Breast epithelium (tissue), 4 donors: ENCODE results near the gene CLIC3. TPM values are rescaled to one million over a fixed set of nuclear protein-coding genes. Genes with fewer than 3 reads are reported as not detected.

Source experiments
- DNase-seq, 2 donors: peaks; one replicate each; pipeline ENCODE4 v3.0.0-alpha.2; 2019; ENCODE audit warnings: low spot score in 2 of 2
- H3K27ac ChIP-seq, 2 donors: fragments of 200-600 bp; sonication (generic) in 1 of 2; one replicate each; pipeline ENCODE4 v1.5.1; 2016 to 2019; ENCODE audit warnings: mild to moderate bottlenecking in 1 of 2
- H3K27me3 ChIP-seq, 2 donors: fragments of 200-600 bp; sonication (generic) in 1 of 2; one replicate each; pipeline versions ENCODE4 v1.5.1 to v1.6.0; 2017 to 2019; ENCODE audit warnings: control low read depth in 1 of 2, mild to moderate bottlenecking in 1 of 2
- H3K36me3 ChIP-seq: fragments of 200-600 bp; one replicate; pipeline ENCODE4 v1.5.1; 2019
- H3K4me1 ChIP-seq, 2 donors: fragments of 200-600 bp; sonication (generic); one replicate each; pipeline ENCODE4 v1.5.1; 2016 to 2019; ENCODE audit warnings: control low read depth in 1 of 2
- H3K4me3 ChIP-seq, 3 donors: fragments of 200-600 bp; sonication (generic); 1 replicate in 2 of 3; 2 replicates in 1 of 3; pipeline ENCODE4 v1.5.1; 2016 to 2019; ENCODE audit warnings: mild to moderate bottlenecking in 3 of 3, moderate library complexity in 2 of 3
- H3K9me3 ChIP-seq, 2 donors: fragments of 200-600 bp; sonication (generic) in 1 of 2; one replicate each; pipeline ENCODE4 v1.5.1; 2016 to 2019; ENCODE audit warnings: control low read depth in 1 of 2
- CTCF ChIP-seq, 3 donors: fragments of 450-650 bp; IDR thresholded peaks; one replicate each; pipeline ENCODE4 v1.5.1; 2016 to 2017; ENCODE audit warnings: antibody characterized with exemption in 3 of 3, mild to moderate bottlenecking in 3 of 3, moderate library complexity in 3 of 3
- POLR2A ChIP-seq: fragments of 450-650 bp; IDR thresholded peaks from one replicate; pipeline ENCODE4 v1.6.1; 2016; ENCODE audit warnings: antibody characterized with exemption, mild to moderate bottlenecking, moderate library complexity
- POLR2AphosphoS5 ChIP-seq, 3 donors: sonication (generic); formaldehyde crosslinking; IDR thresholded peaks; one replicate each; pipeline ENCODE4 v1.6.1; 2017; ENCODE audit warnings: antibody characterized with exemption in 3 of 3
- intact Hi-C: fragments of 100-400 bp; cut with DNase I; formaldehyde crosslinking; loops from one replicate; pipeline ENCODE4 v1.15.1; 2023; ENCODE audit warnings: low total_unique reads
- total RNA-seq, 3 donors: library from RNA; depleted of rRNA; stranded (reverse); fragments of >200 nt; gene quantifications; one replicate each; pipeline ENCODE4 v1.1.0, GENCODE V29; 2016

The CLIC3 gene
- total RNA-seq, 3 donors from 2014 or later = 0.32 to 3.5 TPM; not detected in 1

GRCh38 chr9:136960212-136960937, 36.0 kb downstream of the CLIC3 start:
- intact Hi-C loops = no loop called here
- DNase-seq = no peak

GRCh38 chr9:136958898-136959850, 37.2 kb downstream of the CLIC3 start:
- intact Hi-C loops = no loop called here
- H3K36me3 ChIP-seq = no peaks in the 10 kb centered on the region
- TF ChIP-seq CTCF (IDR thresholded peaks at IDR 0.05) (no peak), POLR2AphosphoS5 (IDR thresholded peaks at IDR 0.05) (no peak), POLR2A (no peak)

More at GRCh38 chr9:136960212-136960937, 36.0 kb downstream of the CLIC3 start:
- Histone ChIP-seq H3K36me3 (no peaks in the 10 kb centered on the region), H3K27ac (no peak overlapping the region), H3K4me3 (no peak overlapping the region), H3K4me1 (no peaks in the 10 kb centered on the region), H3K27me3 (no peaks in the 10 kb centered on the region), H3K9me3 (no peaks in the 10 kb centered on the region)
- TF ChIP-seq POLR2A (no peak), POLR2AphosphoS5 (IDR thresholded peaks at IDR 0.05) (no peak), CTCF (IDR thresholded peaks at IDR 0.05) (no peak)

GRCh38 chr9:136958473-136958872, 37.9 kb downstream of the CLIC3 start:
- DNase-seq = no peak

More at GRCh38 chr9:136958898-136959850, 37.2 kb downstream of the CLIC3 start:
- DNase-seq = no peak
- H3K27me3 ChIP-seq = no peaks in the 10 kb centered on the region
- H3K9me3 ChIP-seq = no peaks in the 10 kb centered on the region
- no peak overlapping the region for H3K27ac ChIP-seq
- no peak overlapping the region for H3K4me3 ChIP-seq
- no peaks in the 10 kb centered on the region for H3K4me1 ChIP-seq

GRCh38 chr9:136957901-136958300, 38.5 kb downstream of the CLIC3 start:
- TF ChIP-seq POLR2AphosphoS5 (IDR thresholded peaks at IDR 0.05) (no peak), CTCF (IDR thresholded peaks at IDR 0.05) (no peak), POLR2A (no peak)
- no peak for DNase-seq
- H3K36me3 ChIP-seq = no peaks in the 10 kb centered on the region
- H3K27me3 ChIP-seq = no peaks in the 10 kb centered on the region
- H3K4me3 ChIP-seq = no peak overlapping the region
- H3K4me1 ChIP-seq = no peaks in the 10 kb centered on the region
- H3K9me3 ChIP-seq = no peaks in the 10 kb centered on the region
- intact Hi-C loops = no loop called here
- no peak overlapping the region for H3K27ac ChIP-seq

More at GRCh38 chr9:136958473-136958872, 37.9 kb downstream of the CLIC3 start:
- Histone ChIP-seq H3K4me3 (no peak overlapping the region), H3K9me3 (no peaks in the 10 kb centered on the region), H3K36me3 (no peaks in the 10 kb centered on the region), H3K4me1 (no peaks in the 10 kb centered on the region), H3K27ac (no peak overlapping the region), H3K27me3 (no peaks in the 10 kb centered on the region)
- intact Hi-C loops = no loop called here
- TF ChIP-seq POLR2AphosphoS5 (IDR thresholded peaks at IDR 0.05) = no peak
- no peak for TF ChIP-seq CTCF (IDR thresholded peaks at IDR 0.05)
- TF ChIP-seq POLR2A = no peak

- no peak for DNase-seq
- H3K4me3 ChIP-seq = no peak overlapping the region
- H3K27me3 ChIP-seq = no peaks in the 10 kb centered on the region
- no peaks in the 10 kb centered on the region for H3K4me1 ChIP-seq
- H3K27ac ChIP-seq = no peak overlapping the region
- no peaks in the 10 kb centered on the region for H3K9me3 ChIP-seq
- intact Hi-C loops = no loop called here
- no peaks in the 10 kb centered on the region for H3K36me3 ChIP-seq
- no peak for TF ChIP-seq POLR2AphosphoS5 (IDR thresholded peaks at IDR 0.05)
- no peak for TF ChIP-seq CTCF (IDR thresholded peaks at IDR 0.05)
- no peak for TF ChIP-seq POLR2A
Observed at GRCh38 chr9:136957461-136957860, 38.9 kb downstream of the CLIC3 start.
